ENCODE results near the gene FTO. TPM values are rescaled to one million over a fixed set of nuclear protein-coding genes. Genes with fewer than 3 reads are reported as not detected.

FTO gene
- total and polyA plus RNA-seq, 2 of the 13 experiments (the other 11 are each of a cell fraction or from before 2014, with no cell fraction given) = 41.6 to 55.8 TPM

DNA sequence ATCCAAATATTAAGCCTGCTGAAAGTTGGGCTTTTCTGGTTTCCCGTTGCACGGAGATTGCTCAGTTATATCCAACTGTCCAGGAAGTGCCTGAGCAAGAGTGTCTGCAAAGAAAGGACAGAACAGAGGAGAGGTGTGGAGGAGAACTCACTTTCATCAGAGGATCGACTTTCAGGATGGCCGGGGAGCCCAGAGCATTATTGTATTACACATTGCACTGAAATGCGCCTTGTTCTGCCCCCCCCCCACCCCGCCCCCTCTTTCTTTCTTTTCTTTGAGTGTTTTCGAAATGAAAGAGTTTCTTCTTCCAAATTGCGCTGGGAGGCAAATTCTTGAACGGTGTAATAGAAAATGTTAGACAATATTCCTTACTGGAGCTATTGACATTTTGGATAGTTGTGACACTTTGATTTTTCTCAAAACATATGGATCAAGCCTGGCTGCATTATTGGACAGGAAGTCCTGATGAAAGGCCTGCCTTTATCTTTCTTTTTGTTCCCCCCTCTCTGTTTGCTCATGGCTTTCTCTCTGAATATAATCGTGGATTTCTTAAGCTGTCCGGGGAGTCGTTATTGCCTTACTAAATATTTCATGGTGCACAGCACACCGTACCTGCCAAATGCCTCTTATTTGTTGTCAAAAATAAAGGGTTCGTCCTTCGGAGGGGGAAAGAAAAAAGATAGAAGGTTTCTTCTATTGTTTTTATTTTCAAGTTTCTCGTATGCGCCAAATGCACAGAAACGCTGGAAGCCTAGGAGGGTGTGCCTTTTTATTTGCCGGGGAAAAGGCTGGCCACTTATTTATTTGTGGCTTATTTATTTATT, 471.8 kb downstream of the FTO start (continued):
- TF ChIP-seq, protein P1, sequence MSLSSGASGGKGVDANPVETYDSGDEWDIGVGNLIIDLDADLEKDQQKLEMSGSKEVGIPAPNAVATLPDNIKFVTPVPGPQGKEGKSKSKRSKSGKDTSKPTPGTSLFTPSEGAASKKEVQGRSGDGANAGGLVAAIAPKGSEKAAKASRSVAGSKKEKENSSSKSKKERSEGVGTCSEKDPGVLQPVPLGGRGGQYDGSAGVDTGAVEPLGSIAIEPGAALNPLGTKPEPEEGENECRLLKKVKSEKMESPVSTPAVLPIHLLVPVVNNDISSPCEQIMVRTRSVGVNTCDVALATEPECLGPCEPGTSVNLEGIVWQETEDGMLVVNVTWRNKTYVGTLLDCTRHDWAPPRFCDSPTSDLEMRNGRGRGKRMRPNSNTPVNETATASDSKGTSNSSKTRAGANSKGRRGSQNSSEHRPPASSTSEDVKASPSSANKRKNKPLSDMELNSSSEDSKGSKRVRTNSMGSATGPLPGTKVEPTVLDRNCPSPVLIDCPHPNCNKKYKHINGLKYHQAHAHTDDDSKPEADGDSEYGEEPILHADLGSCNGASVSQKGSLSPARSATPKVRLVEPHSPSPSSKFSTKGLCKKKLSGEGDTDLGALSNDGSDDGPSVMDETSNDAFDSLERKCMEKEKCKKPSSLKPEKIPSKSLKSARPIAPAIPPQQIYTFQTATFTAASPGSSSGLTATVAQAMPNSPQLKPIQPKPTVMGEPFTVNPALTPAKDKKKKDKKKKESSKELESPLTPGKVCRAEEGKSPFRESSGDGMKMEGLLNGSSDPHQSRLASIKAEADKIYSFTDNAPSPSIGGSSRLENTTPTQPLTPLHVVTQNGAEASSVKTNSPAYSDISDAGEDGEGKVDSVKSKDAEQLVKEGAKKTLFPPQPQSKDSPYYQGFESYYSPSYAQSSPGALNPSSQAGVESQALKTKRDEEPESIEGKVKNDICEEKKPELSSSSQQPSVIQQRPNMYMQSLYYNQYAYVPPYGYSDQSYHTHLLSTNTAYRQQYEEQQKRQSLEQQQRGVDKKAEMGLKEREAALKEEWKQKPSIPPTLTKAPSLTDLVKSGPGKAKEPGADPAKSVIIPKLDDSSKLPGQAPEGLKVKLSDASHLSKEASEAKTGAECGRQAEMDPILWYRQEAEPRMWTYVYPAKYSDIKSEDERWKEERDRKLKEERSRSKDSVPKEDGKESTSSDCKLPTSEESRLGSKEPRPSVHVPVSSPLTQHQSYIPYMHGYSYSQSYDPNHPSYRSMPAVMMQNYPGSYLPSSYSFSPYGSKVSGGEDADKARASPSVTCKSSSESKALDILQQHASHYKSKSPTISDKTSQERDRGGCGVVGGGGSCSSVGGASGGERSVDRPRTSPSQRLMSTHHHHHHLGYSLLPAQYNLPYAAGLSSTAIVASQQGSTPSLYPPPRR (CRISPR knock-in tag; IDR thresholded peaks at IDR 0.05; ENCODE audit: borderline replicate concordance) = no peak
- TF ChIP-seq ZSCAN9 (CRISPR knock-in tag; IDR thresholded peaks at IDR 0.05; ENCODE audit: borderline replicate concordance) (0 out of 2 replicates have a peak, but pooled peaks have one; percentile 8), RCOR2 (CRISPR knock-in tag; IDR thresholded peaks at IDR 0.05) (no peak; the same call in 1 of the 2 replicates), ATF1 (CRISPR knock-in tag; IDR thresholded peaks at IDR 0.05) (0 out of 2 replicates have a peak, but pooled peaks have one; percentile 30), ZNF274 (CRISPR knock-in tag; IDR thresholded peaks at IDR 0.05) (no peak), TGIF2 (CRISPR knock-in tag; IDR thresholded peaks at IDR 0.05) (peak; percentile 86), POLR2AphosphoS2 (IDR thresholded peaks at IDR 0.05; ENCODE audit: low read depth, low read length) (0 out of 2 replicates have a peak, but pooled peaks have one; percentile 56), ZNF598 (CRISPR knock-in tag; IDR thresholded peaks at IDR 0.05; ENCODE audit: borderline replicate concordance) (no peak), ZNF138 (CRISPR knock-in tag; IDR thresholded peaks at IDR 0.05; ENCODE audit: low read depth) (no peak), TP53 (CRISPR knock-in tag; conservative IDR thresholded peaks at IDR 0.05) (no peak)
- TF ChIP-seq, protein P2, sequence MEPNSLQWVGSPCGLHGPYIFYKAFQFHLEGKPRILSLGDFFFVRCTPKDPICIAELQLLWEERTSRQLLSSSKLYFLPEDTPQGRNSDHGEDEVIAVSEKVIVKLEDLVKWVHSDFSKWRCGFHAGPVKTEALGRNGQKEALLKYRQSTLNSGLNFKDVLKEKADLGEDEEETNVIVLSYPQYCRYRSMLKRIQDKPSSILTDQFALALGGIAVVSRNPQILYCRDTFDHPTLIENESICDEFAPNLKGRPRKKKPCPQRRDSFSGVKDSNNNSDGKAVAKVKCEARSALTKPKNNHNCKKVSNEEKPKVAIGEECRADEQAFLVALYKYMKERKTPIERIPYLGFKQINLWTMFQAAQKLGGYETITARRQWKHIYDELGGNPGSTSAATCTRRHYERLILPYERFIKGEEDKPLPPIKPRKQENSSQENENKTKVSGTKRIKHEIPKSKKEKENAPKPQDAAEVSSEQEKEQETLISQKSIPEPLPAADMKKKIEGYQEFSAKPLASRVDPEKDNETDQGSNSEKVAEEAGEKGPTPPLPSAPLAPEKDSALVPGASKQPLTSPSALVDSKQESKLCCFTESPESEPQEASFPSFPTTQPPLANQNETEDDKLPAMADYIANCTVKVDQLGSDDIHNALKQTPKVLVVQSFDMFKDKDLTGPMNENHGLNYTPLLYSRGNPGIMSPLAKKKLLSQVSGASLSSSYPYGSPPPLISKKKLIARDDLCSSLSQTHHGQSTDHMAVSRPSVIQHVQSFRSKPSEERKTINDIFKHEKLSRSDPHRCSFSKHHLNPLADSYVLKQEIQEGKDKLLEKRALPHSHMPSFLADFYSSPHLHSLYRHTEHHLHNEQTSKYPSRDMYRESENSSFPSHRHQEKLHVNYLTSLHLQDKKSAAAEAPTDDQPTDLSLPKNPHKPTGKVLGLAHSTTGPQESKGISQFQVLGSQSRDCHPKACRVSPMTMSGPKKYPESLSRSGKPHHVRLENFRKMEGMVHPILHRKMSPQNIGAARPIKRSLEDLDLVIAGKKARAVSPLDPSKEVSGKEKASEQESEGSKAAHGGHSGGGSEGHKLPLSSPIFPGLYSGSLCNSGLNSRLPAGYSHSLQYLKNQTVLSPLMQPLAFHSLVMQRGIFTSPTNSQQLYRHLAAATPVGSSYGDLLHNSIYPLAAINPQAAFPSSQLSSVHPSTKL (CRISPR knock-in tag; IDR thresholded peaks at IDR 0.05) = peak; percentile 39; the same call in 1 of the 2 replicates
- TF ChIP-seq, protein P3, sequence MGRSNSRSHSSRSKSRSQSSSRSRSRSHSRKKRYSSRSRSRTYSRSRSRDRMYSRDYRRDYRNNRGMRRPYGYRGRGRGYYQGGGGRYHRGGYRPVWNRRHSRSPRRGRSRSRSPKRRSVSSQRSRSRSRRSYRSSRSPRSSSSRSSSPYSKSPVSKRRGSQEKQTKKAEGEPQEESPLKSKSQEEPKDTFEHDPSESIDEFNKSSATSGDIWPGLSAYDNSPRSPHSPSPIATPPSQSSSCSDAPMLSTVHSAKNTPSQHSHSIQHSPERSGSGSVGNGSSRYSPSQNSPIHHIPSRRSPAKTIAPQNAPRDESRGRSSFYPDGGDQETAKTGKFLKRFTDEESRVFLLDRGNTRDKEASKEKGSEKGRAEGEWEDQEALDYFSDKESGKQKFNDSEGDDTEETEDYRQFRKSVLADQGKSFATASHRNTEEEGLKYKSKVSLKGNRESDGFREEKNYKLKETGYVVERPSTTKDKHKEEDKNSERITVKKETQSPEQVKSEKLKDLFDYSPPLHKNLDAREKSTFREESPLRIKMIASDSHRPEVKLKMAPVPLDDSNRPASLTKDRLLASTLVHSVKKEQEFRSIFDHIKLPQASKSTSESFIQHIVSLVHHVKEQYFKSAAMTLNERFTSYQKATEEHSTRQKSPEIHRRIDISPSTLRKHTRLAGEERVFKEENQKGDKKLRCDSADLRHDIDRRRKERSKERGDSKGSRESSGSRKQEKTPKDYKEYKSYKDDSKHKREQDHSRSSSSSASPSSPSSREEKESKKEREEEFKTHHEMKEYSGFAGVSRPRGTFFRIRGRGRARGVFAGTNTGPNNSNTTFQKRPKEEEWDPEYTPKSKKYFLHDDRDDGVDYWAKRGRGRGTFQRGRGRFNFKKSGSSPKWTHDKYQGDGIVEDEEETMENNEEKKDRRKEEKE (IDR thresholded peaks at IDR 0.05) = no peak
- TF ChIP-seq, protein P4, sequence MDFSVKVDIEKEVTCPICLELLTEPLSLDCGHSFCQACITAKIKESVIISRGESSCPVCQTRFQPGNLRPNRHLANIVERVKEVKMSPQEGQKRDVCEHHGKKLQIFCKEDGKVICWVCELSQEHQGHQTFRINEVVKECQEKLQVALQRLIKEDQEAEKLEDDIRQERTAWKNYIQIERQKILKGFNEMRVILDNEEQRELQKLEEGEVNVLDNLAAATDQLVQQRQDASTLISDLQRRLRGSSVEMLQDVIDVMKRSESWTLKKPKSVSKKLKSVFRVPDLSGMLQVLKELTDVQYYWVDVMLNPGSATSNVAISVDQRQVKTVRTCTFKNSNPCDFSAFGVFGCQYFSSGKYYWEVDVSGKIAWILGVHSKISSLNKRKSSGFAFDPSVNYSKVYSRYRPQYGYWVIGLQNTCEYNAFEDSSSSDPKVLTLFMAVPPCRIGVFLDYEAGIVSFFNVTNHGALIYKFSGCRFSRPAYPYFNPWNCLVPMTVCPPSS (IDR thresholded peaks at IDR 0.05) = no peak
- TF ChIP-seq, protein P5, sequence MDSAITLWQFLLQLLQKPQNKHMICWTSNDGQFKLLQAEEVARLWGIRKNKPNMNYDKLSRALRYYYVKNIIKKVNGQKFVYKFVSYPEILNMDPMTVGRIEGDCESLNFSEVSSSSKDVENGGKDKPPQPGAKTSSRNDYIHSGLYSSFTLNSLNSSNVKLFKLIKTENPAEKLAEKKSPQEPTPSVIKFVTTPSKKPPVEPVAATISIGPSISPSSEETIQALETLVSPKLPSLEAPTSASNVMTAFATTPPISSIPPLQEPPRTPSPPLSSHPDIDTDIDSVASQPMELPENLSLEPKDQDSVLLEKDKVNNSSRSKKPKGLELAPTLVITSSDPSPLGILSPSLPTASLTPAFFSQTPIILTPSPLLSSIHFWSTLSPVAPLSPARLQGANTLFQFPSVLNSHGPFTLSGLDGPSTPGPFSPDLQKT (CRISPR knock-in tag; IDR thresholded peaks at IDR 0.05; ENCODE audit: borderline replicate concordance) = no peak
